Endothelial cell of umbilical vein (primary cell): ENCODE results near the gene MVP. TPM values are rescaled to one million over a fixed set of nuclear protein-coding genes. Genes with fewer than 3 reads are reported as not detected.

Experiments used
- BruUV-seq: library from RNA; stranded (reverse); fragments of 400-500 nt; replicated peaks from 2 replicates; lab custom pipeline; 2021; lab: Mats Ljungman, UMichigan
- CTCF ChIA-PET: fragments of 300-600, 350-600 bp; sonication (Branson Sonifier 250); formaldehyde crosslinking; loops from one replicate; lab custom pipeline; 2021; ENCODE audit warnings: antibody characterized with exemption, inconsistent platforms; lab: Charles Lee
- POLR2A ChIA-PET: fragments of 300-600, 350-600 bp; sonication (Branson Sonifier 250); formaldehyde crosslinking; loops from one replicate; lab custom pipeline; 2021; ENCODE audit warnings: antibody characterized with exemption, inconsistent platforms; lab: Charles Lee
- DNase-seq: peaks from one replicate; pipeline ENCODE4 v3.0.0-alpha.2; 2011; ENCODE audit warnings: low read depth, low spot score
- FAIRE-seq: peaks from 2 replicates; lab custom pipeline; 2011; peaks lifted over from hg19 to GRCh38; lab: Jason Lieb, UNC
- H2AFZ ChIP-seq: 2 replicates; pipeline ENCODE4 v1.6.0; 2012; ENCODE audit warnings: low read depth, low read length, control low read depth, inconsistent platforms
- H3K27ac ChIP-seq: 2 replicates; pipeline ENCODE4 v1.5.1; 2011; ENCODE audit warnings: low read depth, mild to moderate bottlenecking, control low read depth, low read length, moderate library complexity; ENCODE audit not compliant: insufficient read depth
- H3K27me3 ChIP-seq, 2 experiments: 2 replicates each; pipeline versions ENCODE4 v1.6.0 to v1.6.1; 2011; ENCODE audit warnings: low read length in 2 of 2, mixed read lengths in 1 of 2; ENCODE audit not compliant: control insufficient read depth in 2 of 2, insufficient read depth in 2 of 2
- H3K36me3 ChIP-seq, 2 experiments: 2 replicates in 1 of 2; 3 replicates in 1 of 2; pipeline ENCODE4 v1.5.1; 2011; ENCODE audit warnings: low read length in 2 of 2, mild to moderate bottlenecking in 1 of 2, moderate library complexity in 1 of 2; ENCODE audit not compliant: control insufficient read depth in 2 of 2, insufficient read depth in 2 of 2; ENCODE audit errors: extremely low read depth in 1 of 2
- H3K4me1 ChIP-seq: 3 replicates; pipeline ENCODE4 v1.5.1; 2011; ENCODE audit warnings: mild to moderate bottlenecking, low read length; ENCODE audit not compliant: control insufficient read depth, insufficient read depth; ENCODE audit errors: extremely low read depth
- H3K4me2 ChIP-seq: 2 replicates; pipeline ENCODE4 v1.6.1; 2011; ENCODE audit warnings: low read length, control low read depth, mixed read lengths; ENCODE audit not compliant: insufficient read depth
- H3K4me3 ChIP-seq, 3 experiments: fragments of 200-600 bp in 1 of 3; sonication (generic), shearing (Covaris generic) in 1 of 3; replicated peaks in 1 of 3; 2 replicates each; pipeline ENCODE4 v1.5.1; 2011 to 2016; ENCODE audit warnings: control low read depth in 3 of 3, low read length in 3 of 3, mild to moderate bottlenecking in 2 of 3, inconsistent platforms in 1 of 3, low read depth in 1 of 3, moderate library complexity in 1 of 3; ENCODE audit not compliant: insufficient read depth in 1 of 3
- H3K79me2 ChIP-seq: 2 replicates; pipeline ENCODE4 v1.6.0; 2012; ENCODE audit warnings: low read length, inconsistent platforms; ENCODE audit not compliant: control insufficient read depth, insufficient read depth
- H3K9ac ChIP-seq: replicated peaks from 2 replicates; pipeline ENCODE3; 2011; ENCODE audit warnings: low read length, control low read depth; ENCODE audit not compliant: insufficient read depth; ENCODE audit errors: extremely low read depth
- H3K9me1 ChIP-seq: replicated peaks from 3 replicates; pipeline ENCODE4 v1.6.0; 2011; ENCODE audit warnings: mild to moderate bottlenecking, low read length; ENCODE audit not compliant: control insufficient read depth, insufficient read depth; ENCODE audit errors: extremely low read depth
- H3K9me3 ChIP-seq: replicated peaks from 2 replicates; pipeline ENCODE4 v1.5.1; 2012; ENCODE audit warnings: low read length, inconsistent platforms; ENCODE audit not compliant: control insufficient read depth, insufficient read depth
- H4K20me1 ChIP-seq: replicated peaks from 2 replicates; pipeline ENCODE3; 2011; ENCODE audit warnings: mild to moderate bottlenecking, low read length; ENCODE audit not compliant: control insufficient read depth, insufficient read depth; ENCODE audit errors: extremely low read depth
- CTCF ChIP-seq, 2 donors: IDR thresholded peaks; 1 replicate in 1 of 2; 2 replicates in 1 of 2; pipeline ENCODE4 v1.5.1; 2011; ENCODE audit warnings: low read length in 2 of 2, mild to moderate bottlenecking in 2 of 2, moderate library complexity in 2 of 2, control low read depth in 1 of 2, inconsistent platforms in 1 of 2, low read depth in 1 of 2; ENCODE audit not compliant: insufficient read depth in 1 of 2; ENCODE audit errors: extremely low read depth in 1 of 2
- EZH2 ChIP-seq: IDR thresholded peaks from 2 replicates; pipeline ENCODE4 v1.6.1; 2012; ENCODE audit warnings: borderline replicate concordance, low read depth, mild to moderate bottlenecking, moderate library complexity, low read length, inconsistent platforms; ENCODE audit not compliant: severe bottlenecking
- FOS ChIP-seq: IDR thresholded peaks from 2 replicates; pipeline ENCODE4 v1.6.1; 2011; ENCODE audit warnings: mild to moderate bottlenecking, low read length, moderate library complexity, borderline replicate concordance; ENCODE audit not compliant: insufficient read depth
- GATA2 ChIP-seq: IDR thresholded peaks from 2 replicates; pipeline ENCODE4 v1.7.0; 2011; ENCODE audit warnings: low read depth, mild to moderate bottlenecking, moderate library complexity, mixed read lengths, low read length; ENCODE audit not compliant: insufficient read length, insufficient read depth
- JUN ChIP-seq: IDR thresholded peaks from 2 replicates; pipeline ENCODE4 v1.6.1; 2011; ENCODE audit warnings: borderline replicate concordance, low read depth; ENCODE audit not compliant: insufficient read length, insufficient read depth
- MAX ChIP-seq: IDR thresholded peaks from 2 replicates; pipeline ENCODE4 v1.6.1; 2011; ENCODE audit not compliant: insufficient read depth, insufficient read length
- MYC ChIP-seq: IDR thresholded peaks from one replicate; pipeline ENCODE4 v1.6.1; 2011; ENCODE audit warnings: mild to moderate bottlenecking, low read depth, low read length
- POLR2AphosphoS5 ChIP-seq: IDR thresholded peaks from 2 replicates; pipeline ENCODE4 v1.6.1; 2012; ENCODE audit warnings: low read depth, mild to moderate bottlenecking, control low read depth, low read length, moderate library complexity; ENCODE audit not compliant: insufficient read depth
- dilution Hi-C: fragments of 300-500 bp; cut with MboI; formaldehyde crosslinking; loops from one replicate; pipeline ENCODE4 v1.15.0; 2019; ENCODE audit warnings: low sequenced_read_pairs; ENCODE audit not compliant: extremely low pct_ligation_motif_present
- intact Hi-C: fragments of 100-400 bp; cut with micrococcal nuclease; formaldehyde crosslinking; loops from one replicate; pipeline ENCODE4 v1.10.0; 2022
- polyA plus RNA-seq, 4 experiments: library from polyadenylated mRNA; depleted of rRNA in 3 of 4; stranded (reverse) in 3 of 4; unstranded in 1 of 4; fragments of >200 nt; gene quantifications; 2 replicates each; pipeline versions ENCODE4 v1.2.1 to v1.2.3, GENCODE V29; 2011 to 2012; ENCODE audit warnings: missing spikeins in 1 of 4
- total RNA-seq: library from RNA; stranded (reverse); gene quantifications from 2 replicates; pipeline ENCODE4 v1.2.3, GENCODE V29; 2021

Gene MVP
- total and polyA plus RNA-seq, 2 donors (not counting 3 experiments of a cell fraction or from before 2014, with no cell fraction given): 49.8 to 118 TPM

- Histone ChIP-seq H3K27ac (no peak overlapping the region), H3K79me2 (no peaks in the 10 kb centered on the region), H3K4me3 (no peak overlapping the region), H3K4me1 (no peaks in the 10 kb centered on the region), H3K36me3 (peaks cover 0 to 21% of the 10 kb centered on the region in 2 experiments), H3K4me2 (no peak overlapping the region), H3K9me3 (no peaks in the 10 kb centered on the region), H3K9me1 (no peaks in the 10 kb centered on the region), H3K9ac (no peak overlapping the region), H2AFZ (no peak overlapping the region), H4K20me1 (no peaks in the 10 kb centered on the region), H3K27me3 (no peaks in the 10 kb centered on the region)
- dilution Hi-C loops (no loop called here), intact Hi-C loops (no loop called here)
- no peak for FAIRE-seq
- no TSS peak for BruUV-seq
- no peak for DNase-seq
- no peak for TF ChIP-seq POLR2AphosphoS5
- ChIA-PET POLR2A (no interaction called here), CTCF (interaction anchor here (0.9 to 1.5 kb wide), 2 partner anchors 36 to 77 kb away, joined by 3 to 6 read pairs; no protein-coding TSS in a partner anchor)
Measured at GRCh38 chr16:29843931-29844330, 23.7 kb downstream of the MVP start.

GRCh38 chr16:29844575-29845331 is 24.5 kb downstream of the MVP start:
- dilution Hi-C loops (no loop called here), intact Hi-C loops (no loop called here)
- Histone ChIP-seq H3K9me3 (no peaks in the 10 kb centered on the region), H3K4me3 (no peak overlapping the region), H3K27ac (no peak overlapping the region), H3K79me2 (no peaks in the 10 kb centered on the region), H3K9me1 (no peaks in the 10 kb centered on the region), H2AFZ (no peak overlapping the region), H3K4me2 (no peak overlapping the region), H4K20me1 (no peaks in the 10 kb centered on the region), H3K36me3 (peaks cover 0 to 21% of the 10 kb centered on the region in 2 experiments), H3K4me1 (no peaks in the 10 kb centered on the region), H3K27me3 (no peaks in the 10 kb centered on the region), H3K9ac (no peak overlapping the region)
- TF ChIP-seq MAX: no peak
- TF ChIP-seq POLR2AphosphoS5: no peak
- TF ChIP-seq MYC: no peak
- no peak for TF ChIP-seq CTCF (IDR thresholded peaks at IDR 0.05; ENCODE audit: extremely low read depth in 1 of 2, insufficient read depth in 1 of 2, low read depth in 1 of 2, low read length in 2 of 2)
- TF ChIP-seq JUN: no peak
- TF ChIP-seq FOS: no peak
- no peak for TF ChIP-seq GATA2
- no peak for TF ChIP-seq EZH2
- no peak for FAIRE-seq
- ChIA-PET CTCF (interaction anchor here (0.9 to 1.5 kb wide), 2 partner anchors 37 to 76 kb away, joined by 3 to 4 read pairs; no protein-coding TSS in a partner anchor), POLR2A (no interaction called here)
- BruUV-seq: no TSS peak
- DNase-seq: no peak
